ENCODE measurements around the gene IQSEC3.
A peak's percentile ranks its signal among the peaks of the same experiment; 100 is the strongest.

IQSEC3 gene

DNA sequence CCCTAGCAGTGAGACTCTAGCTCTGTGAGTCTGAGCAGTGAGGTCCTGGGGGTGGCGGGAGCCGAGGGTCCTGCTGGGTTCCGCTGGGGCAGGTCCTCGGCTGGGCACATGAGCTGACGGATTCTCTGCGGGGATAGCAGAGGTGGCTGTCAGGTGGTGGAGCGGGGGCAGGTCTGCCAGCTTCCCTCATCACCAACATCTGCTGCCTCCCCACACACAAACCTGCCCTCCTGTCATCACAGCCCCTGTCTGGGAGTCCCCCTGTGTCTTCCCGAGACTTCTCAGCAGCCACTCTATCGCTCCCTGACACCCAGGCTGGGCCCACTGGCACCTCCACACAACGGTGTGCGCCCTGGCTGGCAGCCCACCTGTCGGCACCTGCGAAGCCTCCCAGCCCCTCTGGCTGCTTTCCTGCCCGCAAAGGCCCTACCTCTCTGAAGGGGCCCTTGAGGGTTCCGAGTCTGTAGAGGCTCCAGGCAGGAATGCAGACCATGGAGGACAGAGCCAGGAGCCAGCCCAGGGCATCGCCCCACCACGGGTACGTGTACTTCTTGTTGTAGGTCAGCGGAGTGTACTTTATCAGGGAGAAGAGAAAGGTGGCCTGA lies 154.5 kb downstream of the IQSEC3 start:
- Histone ChIP-seq H3K9ac (ENCODE audit: low read depth, low read length, poor library complexity) (peak overlapping the region; percentile 65), H2BK5ac (ENCODE audit: low read length) (no peak overlapping the region), H3K18ac (ENCODE audit: low read length) (peak overlapping the region; percentile 82), H3K36me3 (replicated peaks in 1 of 2; ENCODE audit: control insufficient read depth in 2 of 2, insufficient read depth in 2 of 2, low read length in 2 of 2) (no peaks in the 10 kb centered on the region), H2AFZ (ENCODE audit: low read length) (no peak overlapping the region), H4K91ac (ENCODE audit: low read depth, low read length, poor library complexity) (peak overlapping the region; percentile 82), H3K4me1 (ENCODE audit: control insufficient read depth in 2 of 2, insufficient read depth in 1 of 2, low read depth in 1 of 2, low read length in 2 of 2) (peaks cover 0 to 10% of the 10 kb centered on the region in 2 donors), H3K9me3 (replicated peaks in 1 of 2; ENCODE audit: control insufficient read depth in 2 of 2, insufficient read depth in 1 of 2, low read depth in 1 of 2, low read length in 2 of 2) (peaks cover 0 to 1% of the 10 kb centered on the region in 2 donors), H3K27me3 (ENCODE audit: control insufficient read depth in 3 of 3, insufficient read depth in 3 of 3, low read depth in 1 of 3, low read length in 3 of 3) (peaks cover 0 to 39% (median 0%) of the 10 kb centered on the region in 3 experiments), H3K4me2 (ENCODE audit: insufficient read depth, low read length, poor library complexity, severe bottlenecking) (no peak overlapping the region), H3K79me1 (ENCODE audit: low read depth, low read length) (no peaks in the 10 kb centered on the region), H2BK15ac (ENCODE audit: low read length) (peak overlapping the region; percentile 70), H2AK5ac (ENCODE audit: low read depth, low read length) (peak overlapping the region; percentile 13), H2BK120ac (ENCODE audit: low read depth, low read length) (no peak overlapping the region), H3K23ac (ENCODE audit: low read depth, low read length, poor library complexity) (peak overlapping the region; percentile 0), H3K4ac (ENCODE audit: low read length) (no peak overlapping the region), H4K8ac (ENCODE audit: low read depth, low read length) (peak overlapping the region; percentile 45), H3K14ac (ENCODE audit: low read length) (no peak overlapping the region), H3K4me3 (ENCODE audit: low read length in 2 of 2) (no peak overlapping the region), H3K27ac (replicated peaks; ENCODE audit: low read length) (no peak overlapping the region), H2BK12ac (ENCODE audit: low read length) (peak overlapping the region; percentile 86)
- no CpG with 5 or more reads among the region's 19 CpGs for WGBS, 2 donors (ENCODE audit: extremely low coverage in 2 of 2, insufficient read length in 2 of 2, insufficient replicate concordance in 1 of 2)
- no peak for DNase-seq (ENCODE audit: low spot score)

DNA sequence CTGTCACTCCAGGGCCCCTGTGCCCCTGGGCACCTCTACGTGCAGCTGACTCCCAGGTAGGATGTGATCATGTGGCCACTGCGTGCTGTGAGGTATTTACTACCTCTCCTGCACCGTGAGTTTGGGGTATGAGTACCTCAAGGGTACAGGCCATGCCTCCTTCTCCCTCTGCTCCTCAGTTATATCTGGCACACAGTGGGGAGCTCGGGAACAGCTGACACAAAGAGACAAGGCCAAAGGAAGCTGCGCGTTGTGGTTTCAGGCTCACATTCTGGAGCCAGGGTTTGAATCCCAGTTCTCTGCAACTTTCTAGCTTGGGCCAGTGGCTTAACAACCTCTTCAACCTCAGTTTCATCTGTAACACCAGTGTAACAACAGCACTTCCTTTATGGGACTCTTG lies 155.2 kb downstream of the IQSEC3 start:
- Histone ChIP-seq H2BK15ac (ENCODE audit: low read length) (no peak overlapping the region), H3K27me3 (ENCODE audit: control insufficient read depth in 3 of 3, insufficient read depth in 3 of 3, low read depth in 1 of 3, low read length in 3 of 3) (peaks cover 0 to 46% (median 0%) of the 10 kb centered on the region in 3 experiments), H3K4me1 (ENCODE audit: control insufficient read depth in 2 of 2, insufficient read depth in 1 of 2, low read depth in 1 of 2, low read length in 2 of 2) (peaks cover 0 to 10% of the 10 kb centered on the region in 2 donors), H3K4ac (ENCODE audit: low read length) (no peak overlapping the region), H2AFZ (ENCODE audit: low read length) (no peak overlapping the region), H3K4me3 (ENCODE audit: low read length in 2 of 2) (no peak overlapping the region), H3K4me2 (ENCODE audit: insufficient read depth, low read length, poor library complexity, severe bottlenecking) (no peak overlapping the region), H2BK120ac (ENCODE audit: low read depth, low read length) (no peak overlapping the region), H3K36me3 (replicated peaks in 1 of 2; ENCODE audit: control insufficient read depth in 2 of 2, insufficient read depth in 2 of 2, low read length in 2 of 2) (no peaks in the 10 kb centered on the region), H2AK5ac (ENCODE audit: low read depth, low read length) (no peak overlapping the region), H3K27ac (replicated peaks; ENCODE audit: low read length) (no peak overlapping the region), H3K18ac (ENCODE audit: low read length) (no peak overlapping the region), H3K9me3 (replicated peaks in 1 of 2; ENCODE audit: control insufficient read depth in 2 of 2, insufficient read depth in 1 of 2, low read depth in 1 of 2, low read length in 2 of 2) (peaks cover 0 to 1% of the 10 kb centered on the region in 2 donors), H3K23ac (ENCODE audit: low read depth, low read length, poor library complexity) (no peak overlapping the region), H2BK12ac (ENCODE audit: low read length) (no peak overlapping the region), H4K91ac (ENCODE audit: low read depth, low read length, poor library complexity) (no peak overlapping the region), H3K79me1 (ENCODE audit: low read depth, low read length) (no peaks in the 10 kb centered on the region), H4K8ac (ENCODE audit: low read depth, low read length) (no peak overlapping the region), H2BK5ac (ENCODE audit: low read length) (no peak overlapping the region), H3K14ac (ENCODE audit: low read length) (no peak overlapping the region), H3K9ac (ENCODE audit: low read depth, low read length, poor library complexity) (no peak overlapping the region)
- whole genome bisulfite sequencing, 2 donors (ENCODE audit: extremely low coverage in 2 of 2, insufficient read length in 2 of 2, insufficient replicate concordance in 1 of 2): no CpG with 5 or more reads among the region's 6 CpGs
- DNase-seq (ENCODE audit: low spot score): no peak

DNA sequence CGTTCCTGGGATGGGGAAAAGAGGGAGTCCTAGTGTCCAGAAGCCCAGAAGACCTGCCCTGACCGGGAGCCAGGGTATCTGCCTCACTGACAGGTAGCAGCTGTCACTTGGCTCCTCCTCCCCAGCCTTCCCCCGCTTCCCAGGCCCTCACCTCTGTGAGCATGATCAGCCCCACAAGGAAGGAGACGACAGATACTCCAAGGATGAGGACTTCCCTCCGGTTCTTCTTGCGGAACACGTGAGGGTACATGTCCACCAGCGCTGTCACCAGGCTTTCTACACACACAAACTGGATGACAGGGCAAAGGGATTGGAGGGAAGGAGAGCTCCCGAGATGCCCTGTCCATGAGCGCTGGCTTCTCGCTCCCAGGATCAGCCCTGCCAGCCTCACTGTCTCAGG lies 157.3 kb downstream of the IQSEC3 start:
- H2BK5ac ChIP-seq (ENCODE audit: low read length): peak overlapping the region; percentile 26
- H3K27ac ChIP-seq (replicated peaks; ENCODE audit: low read length): no peak overlapping the region
- no peak overlapping the region for H2AFZ ChIP-seq (ENCODE audit: low read length)
- H3K9ac ChIP-seq (ENCODE audit: low read depth, low read length, poor library complexity): peak overlapping the region; percentile 26
- H4K8ac ChIP-seq (ENCODE audit: low read depth, low read length): no peak overlapping the region
- no CpG with 5 or more reads among the region's 11 CpGs for WGBS, 2 donors (ENCODE audit: extremely low coverage in 2 of 2, insufficient read length in 2 of 2, insufficient replicate concordance in 1 of 2)
- peaks cover 0 to 1% of the 10 kb centered on the region in 2 donors for H3K9me3 ChIP-seq (replicated peaks in 1 of 2; ENCODE audit: control insufficient read depth in 2 of 2, insufficient read depth in 1 of 2, low read depth in 1 of 2, low read length in 2 of 2)
- H3K23ac ChIP-seq (ENCODE audit: low read depth, low read length, poor library complexity): peak overlapping the region; percentile 13
- peak overlapping the region; percentile 14 for H2BK12ac ChIP-seq (ENCODE audit: low read length)
- peak overlapping the region; percentile 27 for H3K18ac ChIP-seq (ENCODE audit: low read length)
- H4K91ac ChIP-seq (ENCODE audit: low read depth, low read length, poor library complexity): no peak overlapping the region
- no peak overlapping the region for H3K4me3 ChIP-seq (ENCODE audit: low read length in 2 of 2)
- no peaks in the 10 kb centered on the region for H3K36me3 ChIP-seq (replicated peaks in 1 of 2; ENCODE audit: control insufficient read depth in 2 of 2, insufficient read depth in 2 of 2, low read length in 2 of 2)
- H3K27me3 ChIP-seq (ENCODE audit: control insufficient read depth in 3 of 3, insufficient read depth in 3 of 3, low read depth in 1 of 3, low read length in 3 of 3): peaks cover 0 to 62% (median 0%) of the 10 kb centered on the region in 3 experiments
- H3K4me2 ChIP-seq (ENCODE audit: insufficient read depth, low read length, poor library complexity, severe bottlenecking): no peak overlapping the region
- H3K79me1 ChIP-seq (ENCODE audit: low read depth, low read length): no peaks in the 10 kb centered on the region
- H3K14ac ChIP-seq (ENCODE audit: low read length): peak overlapping the region; percentile 57
- H3K4me1 ChIP-seq (ENCODE audit: control insufficient read depth in 2 of 2, insufficient read depth in 1 of 2, low read depth in 1 of 2, low read length in 2 of 2): peaks cover 0 to 10% of the 10 kb centered on the region in 2 donors
- H2BK120ac ChIP-seq (ENCODE audit: low read depth, low read length): no peak overlapping the region
- DNase-seq (ENCODE audit: low spot score): no peak
- no peak overlapping the region for H2BK15ac ChIP-seq (ENCODE audit: low read length)
- H2AK5ac ChIP-seq (ENCODE audit: low read depth, low read length): no peak overlapping the region
- H3K4ac ChIP-seq (ENCODE audit: low read length): no peak overlapping the region

DNA sequence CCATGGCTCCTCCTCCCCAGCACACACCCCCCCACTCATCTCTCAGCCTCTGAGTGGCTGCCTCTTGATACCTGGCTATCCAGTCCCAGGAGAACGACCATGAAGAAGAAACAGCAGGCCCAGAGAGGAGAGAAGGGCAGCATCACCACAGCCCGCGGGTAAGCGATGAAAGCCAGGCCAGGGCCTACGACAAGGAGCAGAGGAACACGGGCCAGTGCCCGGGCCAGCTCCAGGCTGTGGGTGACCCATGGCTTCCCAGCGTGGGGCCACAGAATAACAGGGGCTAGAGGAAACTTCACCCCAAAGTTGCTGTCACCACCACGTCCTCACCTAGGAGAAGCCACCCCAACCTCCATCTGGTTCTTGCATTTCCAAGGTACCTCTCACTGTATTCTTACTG lies 157.8 kb downstream of the IQSEC3 start:
- DNase-seq (ENCODE audit: low spot score): no peak
- H2AK5ac ChIP-seq (ENCODE audit: low read depth, low read length): no peak overlapping the region
- H3K23ac ChIP-seq (ENCODE audit: low read depth, low read length, poor library complexity): no peak overlapping the region
- no peak overlapping the region for H3K27ac ChIP-seq (replicated peaks; ENCODE audit: low read length)
- H3K9ac ChIP-seq (ENCODE audit: low read depth, low read length, poor library complexity): peak overlapping the region; percentile 26
- no peak overlapping the region for H2AFZ ChIP-seq (ENCODE audit: low read length)
- H3K79me1 ChIP-seq (ENCODE audit: low read depth, low read length): no peaks in the 10 kb centered on the region
- H2BK12ac ChIP-seq (ENCODE audit: low read length): no peak overlapping the region
- H4K91ac ChIP-seq (ENCODE audit: low read depth, low read length, poor library complexity): no peak overlapping the region
- no peak overlapping the region for H4K8ac ChIP-seq (ENCODE audit: low read depth, low read length)
- H3K4me1 ChIP-seq (ENCODE audit: control insufficient read depth in 2 of 2, insufficient read depth in 1 of 2, low read depth in 1 of 2, low read length in 2 of 2): peaks cover 0 to 11% of the 10 kb centered on the region in 2 donors
- H3K36me3 ChIP-seq (replicated peaks in 1 of 2; ENCODE audit: control insufficient read depth in 2 of 2, insufficient read depth in 2 of 2, low read length in 2 of 2): no peaks in the 10 kb centered on the region
- no peak overlapping the region for H2BK15ac ChIP-seq (ENCODE audit: low read length)
- H3K14ac ChIP-seq (ENCODE audit: low read length): no peak overlapping the region
- WGBS, 2 donors (ENCODE audit: extremely low coverage in 2 of 2, insufficient read length in 2 of 2, insufficient replicate concordance in 1 of 2): no CpG with 5 or more reads among the region's 9 CpGs
- H2BK5ac ChIP-seq (ENCODE audit: low read length): peak overlapping the region; percentile 26
- no peak overlapping the region for H3K4me2 ChIP-seq (ENCODE audit: insufficient read depth, low read length, poor library complexity, severe bottlenecking)
- peak overlapping the region; percentile 26 for H3K18ac ChIP-seq (ENCODE audit: low read length)
- no peak overlapping the region for H2BK120ac ChIP-seq (ENCODE audit: low read depth, low read length)
- H3K4ac ChIP-seq (ENCODE audit: low read length): no peak overlapping the region
- H3K27me3 ChIP-seq (ENCODE audit: control insufficient read depth in 3 of 3, insufficient read depth in 3 of 3, low read depth in 1 of 3, low read length in 3 of 3): peaks cover 0 to 67% (median 0%) of the 10 kb centered on the region in 3 experiments
- peaks cover 0 to 1% of the 10 kb centered on the region in 2 donors for H3K9me3 ChIP-seq (replicated peaks in 1 of 2; ENCODE audit: control insufficient read depth in 2 of 2, insufficient read depth in 1 of 2, low read depth in 1 of 2, low read length in 2 of 2)
- no peak overlapping the region for H3K4me3 ChIP-seq (ENCODE audit: low read length in 2 of 2)

All from neuronal stem cell (in vitro differentiated cells).